ENCODE results near the gene ZC3H8. TPM values are rescaled to one million over a fixed set of nuclear protein-coding genes. Genes with fewer than 3 reads are reported as not detected.

Gene ZC3H8
- total RNA-seq, 1 donor from 2014 or later = 13.1 TPM

- Mint-ChIP-seq H3K4me3 (ENCODE audit: unreplicated experiment) (no peak overlapping the region), H3K9me3 (ENCODE audit: unreplicated experiment) (no peaks in the 10 kb centered on the region), H3K27ac (ENCODE audit: unreplicated experiment) (no peak overlapping the region), H3K36me3 (ENCODE audit: unreplicated experiment) (peaks cover 7% of the 10 kb centered on the region), H3K27me3 (ENCODE audit: unreplicated experiment) (peaks cover 10% of the 10 kb centered on the region), H3K4me1 (ENCODE audit: low read depth, unreplicated experiment) (no peaks in the 10 kb centered on the region)
- no peak for TF ChIP-seq CTCF (IDR thresholded peaks at IDR 0.05; ENCODE audit: partially characterized antibody, unreplicated experiment)
- no peak for DNase-seq
These were observed 91.9 kb downstream of the ZC3H8 start for GRCh38 chr2:112162956-112163355.

GRCh38 chr2:112162341-112162740 lies 92.5 kb downstream of the ZC3H8 start:
- no peak overlapping the region for H3K27ac Mint-ChIP-seq (ENCODE audit: unreplicated experiment)
- no peak for TF ChIP-seq CTCF (IDR thresholded peaks at IDR 0.05; ENCODE audit: partially characterized antibody, unreplicated experiment)
- H3K4me3 Mint-ChIP-seq (ENCODE audit: unreplicated experiment) = no peak overlapping the region
- no peak for DNase-seq
- H3K36me3 Mint-ChIP-seq (ENCODE audit: unreplicated experiment) = peaks cover 5% of the 10 kb centered on the region
- H3K9me3 Mint-ChIP-seq (ENCODE audit: unreplicated experiment) = no peaks in the 10 kb centered on the region
- no peaks in the 10 kb centered on the region for H3K4me1 Mint-ChIP-seq (ENCODE audit: low read depth, unreplicated experiment)
- H3K27me3 Mint-ChIP-seq (ENCODE audit: unreplicated experiment) = peaks cover 10% of the 10 kb centered on the region

Other genes with a start within 250 kb of the ZC3H8 start
- 8.6 TPM for gene TMEM87B, start 199.8 kb downstream of the ZC3H8 start, total RNA-seq (ENCODE audit: unreplicated experiment)
- gene FBLN7, start 116.7 kb downstream of the ZC3H8 start, total RNA-seq (ENCODE audit: unreplicated experiment) = 0.20 TPM
- gene ZC3H6, start 20.6 kb upstream of the ZC3H8 start, total RNA-seq (ENCODE audit: unreplicated experiment) = 14.0 TPM
- gene RGPD8, start 178.6 kb upstream of the ZC3H8 start, total RNA-seq (ENCODE audit: unreplicated experiment) = 29.3 TPM
- gene TTL, start 227.1 kb upstream of the ZC3H8 start, total RNA-seq (ENCODE audit: unreplicated experiment) = 126 TPM

All from glutamatergic neuron (in vitro differentiated cells).